Stimulated activated naive CD4-positive, alpha-beta T cell (primary cell): ENCODE measurements around the gene DLK1.

ENCODE experiments used
- DNase-seq, 6 experiments: peaks; one replicate each; lab custom pipeline; 2025; lab: John Stamatoyannopoulos, UW

Gene DLK1

GRCh38 chr14:100762089-100762515 is 35.4 kb downstream of the DLK1 start:
- DNase-seq = no peak

- DNase-seq = no peak
These were observed 36.2 kb downstream of the DLK1 start for GRCh38 chr14:100762901-100763300.

DNA sequence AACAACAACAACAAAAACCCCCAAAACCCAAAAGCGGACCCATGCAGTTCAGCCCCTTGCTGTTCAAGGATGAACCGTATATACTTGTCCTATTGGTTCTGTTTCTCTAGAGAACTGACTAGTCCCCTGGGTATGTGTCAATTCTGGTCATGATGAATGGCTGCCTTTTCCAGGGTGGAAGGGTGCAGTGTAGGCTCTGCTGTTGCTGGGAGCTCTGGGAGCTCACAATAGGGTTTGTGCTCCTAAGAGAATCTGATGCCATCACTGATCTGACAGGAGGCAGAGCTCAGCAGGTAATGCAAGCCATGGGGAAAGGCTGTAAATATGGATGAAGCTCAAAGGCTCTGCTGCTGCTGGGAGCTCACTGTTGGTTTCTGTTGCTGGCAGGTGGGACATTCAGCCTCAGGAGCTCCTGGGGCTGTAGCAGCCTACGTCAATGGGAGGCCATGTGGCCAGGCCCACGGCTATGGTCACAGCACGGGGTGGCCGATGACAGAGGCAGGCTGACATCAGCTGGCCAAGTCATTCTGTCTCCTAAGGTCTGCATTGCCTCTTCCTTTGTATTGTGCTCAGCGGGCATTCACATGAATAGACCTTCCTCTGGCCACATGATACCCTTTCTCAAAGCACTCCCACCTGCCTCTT is 37.9 kb downstream of the DLK1 start:
- DNase-seq = no peak

GRCh38 chr14:100765296-100765695 is 38.6 kb downstream of the DLK1 start:
- no peak for DNase-seq

- no peak for DNase-seq
These were observed 39.3 kb downstream of the DLK1 start for GRCh38 chr14:100765991-100766390.

DNA sequence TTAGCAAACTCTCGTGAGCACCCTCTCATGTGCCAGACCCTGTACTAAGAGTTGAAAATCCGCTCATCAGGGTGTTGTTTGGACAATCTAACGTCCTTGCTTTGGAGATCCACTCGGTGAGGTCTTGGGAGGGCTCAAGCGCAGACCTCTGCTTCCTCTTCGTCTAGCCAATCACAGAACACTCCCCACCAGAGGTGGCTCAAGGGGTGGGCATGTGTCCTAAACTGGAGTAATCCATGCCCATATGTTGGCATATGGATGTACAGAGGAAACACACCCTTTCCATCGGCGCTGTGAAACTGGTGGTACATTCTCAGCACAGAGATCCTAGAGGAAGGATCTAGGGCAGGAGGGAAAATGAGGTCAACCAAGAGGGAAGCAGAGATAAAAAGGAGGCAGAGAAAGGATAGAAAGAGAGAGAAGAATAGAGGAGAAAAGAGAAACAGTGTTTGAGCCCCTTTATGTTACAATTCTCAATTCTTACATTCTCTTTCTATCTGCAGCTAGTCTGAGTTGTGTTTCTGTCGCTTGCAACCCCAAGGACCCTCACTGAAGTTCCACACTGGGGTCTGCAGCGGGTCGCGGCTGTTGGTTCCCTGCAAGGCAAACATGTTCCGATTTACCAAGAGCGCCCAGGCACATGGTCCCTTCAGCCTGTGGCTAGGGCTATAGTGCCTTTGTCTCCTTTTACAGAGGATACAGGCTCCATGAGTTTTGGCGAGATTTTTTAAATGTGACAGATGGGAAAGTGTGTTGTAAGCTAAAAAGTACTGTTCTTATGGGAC is 40.5 kb downstream of the DLK1 start:
- DNase-seq = no peak

- no peak for DNase-seq
These were observed 41.3 kb downstream of the DLK1 start for GRCh38 chr14:100767788-100768536.

DNA sequence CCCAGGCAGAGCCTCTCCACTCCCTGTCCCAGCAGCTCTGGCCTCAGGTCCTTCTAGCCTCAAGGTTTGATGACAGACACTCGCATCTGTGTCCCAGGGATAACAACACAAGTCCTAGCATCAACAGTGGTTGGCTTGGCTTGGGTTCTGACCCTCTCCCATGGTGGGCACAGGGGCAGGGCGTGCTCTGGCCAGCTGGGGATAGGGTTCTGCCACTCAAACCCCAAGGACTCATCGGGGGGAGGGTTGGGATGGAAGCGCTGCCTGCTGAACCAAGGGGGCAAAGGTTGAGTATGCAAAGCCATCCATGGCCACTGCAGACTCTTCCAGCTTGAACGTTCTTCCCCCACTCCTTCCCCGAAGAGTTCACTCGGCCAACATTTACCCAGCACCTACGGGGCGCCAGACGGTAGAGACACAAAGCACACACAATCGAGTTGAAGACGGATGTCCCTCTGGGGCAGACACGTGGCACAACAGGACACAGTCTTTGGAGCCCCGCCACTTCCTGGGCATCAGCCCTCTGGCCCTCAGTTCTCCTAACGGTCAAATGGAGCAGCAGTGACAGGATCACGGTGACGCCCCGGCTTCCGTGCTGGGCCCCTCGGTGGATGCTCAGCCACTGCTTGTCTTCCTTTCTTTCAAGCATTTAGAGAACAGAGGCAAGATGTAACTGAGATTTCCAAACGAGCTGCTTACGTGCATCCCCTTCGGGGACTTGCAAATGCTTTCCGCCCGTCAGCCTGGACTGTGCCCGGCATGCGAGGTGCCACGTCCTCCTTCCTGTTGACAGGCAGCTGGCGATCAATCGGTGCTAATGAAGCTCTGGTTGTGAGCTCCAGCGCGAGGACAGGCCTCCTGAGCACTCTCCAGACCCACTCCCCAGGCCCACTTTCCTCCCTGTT is 42.6 kb downstream of the DLK1 start:
- no peak for DNase-seq

DNA sequence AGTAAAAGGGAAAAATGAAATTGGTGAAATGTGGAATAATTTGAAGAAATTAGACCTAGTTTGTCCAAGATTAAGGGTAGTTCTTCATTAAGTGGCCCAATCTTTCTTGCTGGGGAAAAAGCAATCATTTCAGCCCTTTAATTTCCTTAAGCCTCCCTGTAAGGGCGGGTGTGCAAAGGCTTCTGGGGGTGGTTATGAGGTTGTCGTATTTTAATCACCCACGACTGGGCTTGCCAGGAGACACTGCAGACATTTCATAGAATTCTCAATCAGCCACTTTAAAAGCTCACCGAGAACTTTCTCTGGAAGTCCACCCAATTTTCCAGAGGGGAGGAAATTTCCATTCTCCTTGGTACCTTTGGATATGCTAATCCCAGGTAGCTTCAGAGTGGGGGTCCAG is 43.4 kb downstream of the DLK1 start:
- no peak for DNase-seq

DNA sequence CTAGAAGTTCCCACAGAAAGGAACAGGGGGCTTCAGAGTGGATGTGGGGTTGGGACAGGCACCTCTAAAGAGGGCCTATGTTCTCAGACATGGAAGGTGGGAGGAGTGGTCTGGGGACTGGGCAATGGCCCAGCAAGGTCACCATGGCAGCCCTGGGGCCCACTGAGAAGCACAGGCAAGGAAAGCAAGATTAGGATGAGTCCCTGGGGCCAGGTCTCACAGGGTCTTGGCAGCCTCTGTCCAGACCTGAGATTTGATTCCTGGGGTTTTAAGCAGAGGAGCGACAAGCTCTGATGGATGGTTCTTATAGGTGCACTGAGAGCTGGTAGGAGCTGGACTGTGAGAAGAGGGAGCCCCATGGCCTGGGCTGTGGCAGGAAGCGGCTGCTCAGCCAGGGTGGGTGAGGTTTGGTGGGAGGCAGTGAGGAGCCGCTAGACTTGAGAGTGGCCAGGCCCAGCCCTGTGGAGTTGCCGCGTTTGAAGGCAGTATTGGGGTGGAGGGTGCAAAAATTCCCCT is 44.0 kb downstream of the DLK1 start:
- DNase-seq = no peak

DNA sequence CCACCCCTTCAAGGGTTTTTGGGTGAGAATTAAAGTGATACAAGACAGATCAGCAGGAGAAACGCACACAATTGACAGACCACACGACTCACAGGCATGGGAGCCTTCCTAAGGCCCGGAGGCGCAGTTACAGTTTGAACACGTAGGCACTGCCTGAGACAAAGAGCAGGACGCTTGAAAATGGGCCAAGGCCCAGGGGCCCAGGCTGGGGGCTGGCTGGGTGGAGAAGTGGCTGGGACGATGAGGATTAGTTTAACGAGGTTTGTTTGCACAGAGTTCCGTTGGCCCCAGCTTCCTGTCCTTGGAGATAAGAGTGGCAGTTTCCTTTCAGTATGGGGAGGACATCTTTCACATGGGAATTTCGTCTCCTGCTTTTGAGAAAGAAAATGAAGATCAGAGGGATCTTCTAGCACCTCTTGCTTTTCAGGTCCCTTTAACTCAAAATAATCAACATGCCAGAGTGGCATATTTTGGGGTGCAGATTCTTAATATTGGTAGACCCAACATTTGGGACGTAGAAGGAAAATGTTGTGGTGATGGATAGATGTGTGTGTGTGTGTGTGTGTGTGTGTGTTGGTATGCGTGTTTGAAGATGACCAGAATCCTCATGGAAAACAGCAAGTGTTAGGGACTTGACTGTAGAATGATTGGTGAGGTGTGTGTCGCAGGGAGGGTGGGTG is 44.6 kb downstream of the DLK1 start:
- no peak for DNase-seq

- no peak for DNase-seq
These were observed 46.0 kb downstream of the DLK1 start for GRCh38 chr14:100772607-100773165.

DNA sequence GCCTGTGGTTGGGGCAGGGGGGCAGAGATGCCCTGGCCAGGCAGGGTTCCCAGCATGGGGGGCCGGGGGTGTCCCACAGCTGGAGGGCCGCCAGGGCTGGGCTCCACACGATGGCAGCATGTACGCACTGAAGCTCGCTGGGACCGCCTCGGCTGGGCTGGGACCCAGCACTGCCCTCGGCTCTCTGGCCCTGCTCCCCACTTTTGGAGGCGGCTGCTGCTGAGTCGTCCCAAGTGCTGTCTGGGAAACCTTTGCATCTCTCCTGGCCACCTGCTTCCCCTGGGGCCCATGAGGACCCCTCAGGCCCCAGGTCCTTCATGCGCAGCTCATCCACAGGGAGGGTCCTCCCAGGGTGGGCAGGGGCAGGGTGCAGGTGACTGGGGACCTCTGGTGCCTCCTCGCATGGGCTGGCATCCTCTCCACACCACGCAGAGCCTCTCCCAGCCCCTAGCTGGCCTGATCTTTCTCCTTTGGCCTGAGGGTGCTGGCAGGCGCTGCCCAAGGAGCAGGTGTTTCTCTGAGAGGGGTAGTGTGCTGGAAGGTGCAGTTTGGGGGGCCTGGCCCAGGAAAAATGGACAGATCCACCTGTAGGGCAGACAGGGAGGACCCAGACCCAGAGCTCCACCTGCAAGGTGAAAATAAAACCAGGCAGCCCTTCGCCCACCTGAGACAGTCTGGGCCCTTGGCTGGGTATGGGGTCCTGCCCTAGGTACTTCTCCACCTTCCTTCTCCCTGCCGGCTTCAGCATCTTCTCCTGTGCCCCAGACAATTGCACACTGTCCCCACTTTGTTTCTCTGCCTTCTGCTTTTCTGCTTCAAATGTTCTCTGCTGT is 46.9 kb downstream of the DLK1 start:
- no peak for DNase-seq

DNA sequence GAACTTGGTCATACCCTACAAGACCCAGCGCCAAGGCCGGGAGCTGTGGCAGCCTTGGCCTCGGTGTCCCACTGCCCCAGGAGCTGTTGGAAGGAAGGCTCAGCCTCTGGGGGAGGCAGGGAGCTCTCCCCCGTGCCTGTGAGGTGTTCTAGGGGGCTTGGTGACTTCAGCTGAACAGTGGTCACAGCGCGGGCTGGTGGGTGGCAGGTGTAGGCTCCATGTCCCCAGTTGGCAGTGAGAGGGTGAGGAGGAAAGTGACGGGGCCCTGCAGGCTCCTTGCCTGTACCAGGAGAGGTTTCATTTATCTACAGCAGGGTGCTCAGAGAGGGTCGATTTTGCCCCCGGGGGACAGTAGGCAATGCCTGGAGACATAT is 47.5 kb downstream of the DLK1 start:
- no peak for DNase-seq

DNA sequence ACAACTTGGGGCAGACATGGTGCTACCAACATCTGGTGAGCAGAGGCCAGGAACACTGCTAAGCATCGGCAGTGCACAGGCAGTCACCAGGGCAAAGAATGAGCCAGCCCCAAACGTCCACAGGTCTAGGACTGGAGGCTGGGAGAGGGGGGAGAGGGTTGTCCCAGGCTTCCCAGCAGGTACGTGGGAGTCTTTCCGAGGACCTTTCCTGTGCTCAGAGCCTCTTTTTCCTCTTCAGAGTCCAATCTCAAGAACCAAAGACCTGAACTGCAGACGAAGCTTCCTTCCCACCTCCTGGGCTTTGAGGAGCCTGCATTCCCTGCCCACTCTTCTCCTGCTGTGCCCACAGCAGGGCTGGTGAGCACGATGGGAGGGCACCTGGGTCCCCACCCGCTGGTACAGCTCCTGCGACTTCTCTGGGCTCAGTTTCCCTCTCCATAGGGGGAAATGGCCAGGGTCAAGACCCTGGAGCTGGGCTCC is 48.7 kb downstream of the DLK1 start:
- DNase-seq = no peak

- no peak for DNase-seq
These were observed 49.3 kb downstream of the DLK1 start for GRCh38 chr14:100775831-100776591.

DNA sequence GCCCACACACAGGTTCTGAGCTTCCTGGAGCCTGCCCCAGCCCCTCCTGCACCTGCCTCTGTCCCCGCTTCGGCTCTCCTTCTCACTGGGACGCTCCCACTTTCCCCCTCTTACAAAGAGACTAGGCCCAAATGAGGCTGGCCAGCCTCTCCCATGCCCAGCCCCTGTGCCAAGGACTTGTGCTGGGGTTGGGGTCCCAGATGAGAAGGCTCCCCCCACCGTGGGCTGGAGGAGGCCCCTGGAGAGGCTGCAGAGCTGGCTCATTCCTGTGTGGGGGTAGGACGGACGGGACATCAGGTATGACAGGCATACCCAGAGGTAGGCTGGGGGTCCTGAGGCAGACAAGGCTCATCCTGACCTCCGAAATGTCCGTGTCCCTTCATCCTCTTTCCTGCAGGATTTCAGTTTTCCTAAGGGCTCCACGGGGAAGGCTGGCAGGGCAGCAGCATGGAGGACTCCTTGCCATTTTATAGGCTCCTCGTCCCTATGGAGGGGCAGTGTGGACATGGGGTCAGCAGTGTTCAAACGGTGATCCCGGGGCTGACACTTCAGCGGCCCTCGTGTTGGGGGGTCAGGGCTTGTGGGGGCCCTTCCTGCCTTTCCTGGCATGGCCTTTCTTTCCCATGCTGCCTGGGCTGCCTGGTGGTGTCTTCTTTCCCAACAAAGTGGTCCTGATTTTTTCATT is 50.1 kb downstream of the DLK1 start:
- DNase-seq = no peak

DNA sequence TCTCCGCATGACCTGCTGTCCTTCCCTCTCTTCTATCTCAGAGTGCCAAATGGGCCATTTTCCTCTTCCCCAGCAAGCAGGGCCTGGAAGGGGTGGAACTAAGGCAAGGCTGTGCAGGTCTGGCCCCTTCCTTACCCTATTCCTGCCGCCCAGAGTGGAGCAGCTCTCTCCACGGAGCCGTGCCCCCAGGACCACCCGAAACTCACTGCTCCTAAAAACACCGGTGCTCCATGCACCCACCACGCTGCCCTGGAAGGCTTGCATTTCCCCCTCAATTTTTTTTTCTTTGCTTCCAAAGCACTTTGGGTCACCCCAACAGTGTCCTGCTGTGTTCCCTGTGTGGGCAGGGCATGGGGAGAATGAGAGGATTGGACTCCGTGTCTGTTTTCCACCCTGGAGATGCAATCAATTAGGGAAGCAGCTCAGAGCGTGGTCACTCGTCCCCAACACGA is 50.7 kb downstream of the DLK1 start:
- no peak for DNase-seq
